C1 segment of cervical spinal cord (tissue), 14 donors: ENCODE data around the gene ZC3H7B.

Source experiments
- DNase-seq, 14 donors: peaks; one replicate each; lab custom pipeline; 2025; lab: John Stamatoyannopoulos, UW

Gene ZC3H7B

GRCh38 chr22:41355895-41356294, 54.6 kb downstream of the ZC3H7B start:
- no peak for DNase-seq

- DNase-seq: no peak
Observed at GRCh38 chr22:41356430-41357028, 55.2 kb downstream of the ZC3H7B start.

GRCh38 chr22:41357191-41357590, 55.9 kb downstream of the ZC3H7B start:
- no peak for DNase-seq

- DNase-seq: no peak
Observed at GRCh38 chr22:41358927-41359326, 57.6 kb downstream of the ZC3H7B start.

GRCh38 chr22:41359376-41359775, 58.1 kb downstream of the ZC3H7B start:
- no peak for DNase-seq

GRCh38 chr22:41360126-41360525, 58.8 kb downstream of the ZC3H7B start:
- DNase-seq: no peak

GRCh38 chr22:41361716-41362310, 60.5 kb downstream of the ZC3H7B start:
- no peak for DNase-seq

GRCh38 chr22:41362615-41363014, 61.3 kb downstream of the ZC3H7B start:
- DNase-seq: no peak

- DNase-seq: no peak
Observed at GRCh38 chr22:41364233-41364632, 62.9 kb downstream of the ZC3H7B start.

- DNase-seq: no peak
Observed at GRCh38 chr22:41364955-41365354, 63.6 kb downstream of the ZC3H7B start.

- DNase-seq: no peak
Observed at GRCh38 chr22:41365425-41365824, 64.1 kb downstream of the ZC3H7B start.

GRCh38 chr22:41366323-41367029, 65.2 kb downstream of the ZC3H7B start:
- DNase-seq: peak in 3 of 14 donors; percentile 34 to 69 (median 38)

GRCh38 chr22:41367039-41367679, 65.8 kb downstream of the ZC3H7B start:
- peak; percentile 62 to 98 (median 95) for DNase-seq

- DNase-seq: peak in 7 of 14 donors; percentile 40 to 79 (median 67)
Observed at GRCh38 chr22:41367680-41368542, 66.6 kb downstream of the ZC3H7B start.

GRCh38 chr22:41368543-41369423, 67.5 kb downstream of the ZC3H7B start:
- DNase-seq: peak in 9 of 14 donors; percentile 29 to 76 (median 37)

GRCh38 chr22:41369424-41369745, 68.1 kb downstream of the ZC3H7B start:
- DNase-seq: no peak

- DNase-seq: no peak
Observed at GRCh38 chr22:41369837-41370236, 68.5 kb downstream of the ZC3H7B start.

- DNase-seq: no peak
Observed at GRCh38 chr22:41377846-41378245, 76.5 kb downstream of the ZC3H7B start.

- no peak for DNase-seq
Observed at GRCh38 chr22:41380993-41381328, 79.6 kb downstream of the ZC3H7B start.

- DNase-seq: peak; percentile 98 to 100 (median 100)
Observed at GRCh38 chr22:41381329-41382097, 80.2 kb downstream of the ZC3H7B start, which contains the start of gene TEF. Gene TEF (plus strand): TSS chr22:41381942. CDS start chr22:41382045, 103 bp downstream.
